ENCODE measurements around the gene ASPA.

GRCh38 chr17:3474212-3474611, 1.6 kb upstream of the ASPA start:
- no peak for TF ChIP-seq POLR2A (IDR thresholded peaks at IDR 0.05; ENCODE audit: extremely low read depth, insufficient read length)
- TF ChIP-seq CTCF (IDR thresholded peaks at IDR 0.05; ENCODE audit: low read depth, low read length) = no peak
- no peak for TF ChIP-seq MAX (IDR thresholded peaks at IDR 0.05; ENCODE audit: low read depth, low read length)

All from NB4 (cell line).